PC-3 (cell line): Measurements from ENCODE around the gene BMPR1A. TPM values are rescaled to one million over a fixed set of nuclear protein-coding genes. Genes with fewer than 3 reads are reported as not detected.
"Not testable (repeated sequence)": the region's sequence is repeated elsewhere in the genome, so short reads cannot be mapped to it uniquely, and the experiment has no call there.

Experiments used
- ATAC-seq: fragments of 200-7000 bp; cut with Tn5 transposase; 2 replicates; pipeline ENCODE4 v1.9.1; 2020; ENCODE audit warnings: mild to moderate bottlenecking, moderate library complexity
- BruUV-seq: library from RNA; stranded (reverse); fragments of 400-500 nt; replicated peaks from 2 replicates; lab custom pipeline; 2021; lab: Mats Ljungman, UMichigan
- CTCF ChIA-PET: fragments of 300-600 bp; sonication (Branson Sonifier 250); formaldehyde crosslinking; loops from one replicate; lab custom pipeline; 2022; ENCODE audit warnings: antibody characterized with exemption; lab: Charles Lee
- POLR2A ChIA-PET: fragments of 300-600 bp; sonication (Branson Sonifier 250); formaldehyde crosslinking; loops from one replicate; lab custom pipeline; 2022; ENCODE audit warnings: antibody characterized with exemption; ENCODE audit not compliant: unreplicated experiment; lab: Charles Lee
- DNase-seq: peaks from one replicate; pipeline ENCODE4 v3.0.0-alpha.2; 2015
- H2AFZ ChIP-seq: fragments of 300-600 bp; sonication (generic); 2 replicates; pipeline ENCODE4 v1.6.0; 2016; ENCODE audit warnings: antibody characterized with exemption, low read length
- H3F3A ChIP-seq: fragments of 300-600 bp; sonication (generic); one replicate; pipeline ENCODE4 v1.6.0; 2017; ENCODE audit warnings: antibody characterized with exemption, low read length, control low read depth, mild to moderate bottlenecking; ENCODE audit not compliant: unreplicated experiment
- H3K27ac ChIP-seq: fragments of 300-600 bp; sonication (generic); 2 replicates; pipeline ENCODE4 v1.5.1; 2016; ENCODE audit warnings: mild to moderate bottlenecking, low read length
- H3K27me3 ChIP-seq: fragments of 300-600 bp; sonication (generic); 2 replicates; pipeline ENCODE4 v1.6.1; 2016; ENCODE audit warnings: low read length, mixed read lengths
- H3K36me3 ChIP-seq: fragments of 300-600 bp; sonication (generic); 2 replicates; pipeline ENCODE4 v1.6.1; 2016; ENCODE audit warnings: low read depth, mixed run types, low read length, mixed read lengths
- H3K4me1 ChIP-seq: fragments of 300-600 bp; sonication (generic); 2 replicates; pipeline ENCODE4 v1.5.1; 2016; ENCODE audit warnings: low read length; ENCODE audit not compliant: insufficient read depth
- H3K4me2 ChIP-seq: fragments of 300-600 bp; sonication (generic); 2 replicates; pipeline ENCODE4 v1.6.0; 2016; ENCODE audit warnings: low read length
- H3K4me3 ChIP-seq: fragments of 300-600 bp; sonication (generic); 2 replicates; pipeline ENCODE4 v1.5.1; 2016; ENCODE audit warnings: mild to moderate bottlenecking, low read length, mixed read lengths
- H3K79me2 ChIP-seq: fragments of 300-600 bp; sonication (generic); 2 replicates; pipeline ENCODE4 v1.6.1; 2017; ENCODE audit warnings: low read length, mixed read lengths
- H3K9ac ChIP-seq: fragments of 300-600 bp; sonication (generic); 2 replicates; pipeline ENCODE4 v1.6.0; 2016; ENCODE audit warnings: mild to moderate bottlenecking, low read length
- H3K9me2 ChIP-seq: fragments of 300-600 bp; sonication (generic); replicated peaks from 2 replicates; pipeline ENCODE4 v1.6.1; 2016; ENCODE audit warnings: mixed run types, low read length, mixed read lengths
- H3K9me3 ChIP-seq: fragments of 300-600 bp; sonication (generic); 2 replicates; pipeline ENCODE4 v1.6.1; 2016; ENCODE audit warnings: low read length, mixed read lengths
- H4K20me1 ChIP-seq: fragments of 300-600 bp; sonication (generic); 2 replicates; pipeline ENCODE4 v1.6.1; 2016; ENCODE audit warnings: low read length, mixed read lengths
- EZH2 ChIP-seq: fragments of 300-600 bp; sonication (generic); IDR thresholded peaks from one replicate; pipeline ENCODE4 v1.6.1; 2017; ENCODE audit warnings: antibody characterized with exemption, mild to moderate bottlenecking, low read length; ENCODE audit not compliant: unreplicated experiment
- EZH2phosphoT487 ChIP-seq: fragments of 300-600 bp; sonication (generic); IDR thresholded peaks from 2 replicates; pipeline ENCODE4 v1.6.1; 2018; ENCODE audit warnings: mild to moderate bottlenecking, antibody characterized with exemption, low read length, borderline replicate concordance
- intact Hi-C: fragments of 100-400 bp; cut with micrococcal nuclease; formaldehyde crosslinking; loops from 2 replicates; pipeline ENCODE4 v1.9.0; 2023
- total RNA-seq: library from RNA; depleted of rRNA; stranded (reverse); fragments of >200 nt; gene quantifications from 2 replicates; pipeline ENCODE4 v1.2.3, GENCODE V29; 2014
- TF ChIP-seq, protein P1 (sequence below): fragments of 300-600 bp; sonication (generic); conservative IDR thresholded peaks from 2 replicates; pipeline ENCODE4 v1.5.1; 2017; ENCODE audit warnings: antibody characterized with exemption, low read depth, mild to moderate bottlenecking, low read length

The BMPR1A gene
- total RNA-seq, 1 experiment from 2014 or later = 14.5 TPM

DNA sequence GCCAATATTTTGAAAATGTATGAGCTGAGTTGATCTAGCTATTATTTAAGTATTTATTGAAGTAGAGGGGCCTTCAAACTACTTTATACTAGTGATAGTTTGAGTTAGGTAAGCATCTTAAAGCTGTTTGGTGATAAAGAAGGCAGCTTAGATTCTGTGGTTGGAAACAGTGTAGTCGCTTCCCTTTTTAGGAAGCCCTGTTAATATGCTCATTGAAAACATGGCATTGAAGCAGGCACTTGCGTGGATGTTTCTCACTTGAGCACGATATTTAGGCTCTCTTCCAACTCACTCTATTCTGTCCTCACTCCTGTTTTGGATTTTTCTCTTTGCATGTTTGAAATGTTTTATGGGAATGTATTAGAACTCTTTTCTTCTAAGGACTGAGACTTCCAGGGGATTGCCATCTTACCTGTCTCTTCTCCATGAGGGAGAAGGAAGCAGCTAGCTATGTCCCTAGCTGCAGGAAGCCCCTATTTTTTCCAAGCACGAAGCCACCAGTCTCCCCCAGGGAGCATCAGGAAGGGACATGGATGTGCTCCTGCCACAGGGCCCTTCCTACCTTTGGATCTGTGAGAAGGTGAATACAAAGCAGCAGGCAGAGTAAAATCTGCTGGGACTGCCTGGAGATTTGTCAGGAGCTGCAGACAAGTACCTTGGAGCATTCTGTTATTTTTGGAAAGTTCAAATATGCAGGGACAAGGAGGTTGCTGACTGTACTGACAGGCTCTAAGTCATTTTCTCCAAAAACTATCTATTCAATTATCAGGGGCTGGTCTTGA is 22.0 kb upstream of the BMPR1A start:
- TF ChIP-seq EZH2phosphoT487 (no peak), EZH2 (no peak)
- TF ChIP-seq, protein P1, sequence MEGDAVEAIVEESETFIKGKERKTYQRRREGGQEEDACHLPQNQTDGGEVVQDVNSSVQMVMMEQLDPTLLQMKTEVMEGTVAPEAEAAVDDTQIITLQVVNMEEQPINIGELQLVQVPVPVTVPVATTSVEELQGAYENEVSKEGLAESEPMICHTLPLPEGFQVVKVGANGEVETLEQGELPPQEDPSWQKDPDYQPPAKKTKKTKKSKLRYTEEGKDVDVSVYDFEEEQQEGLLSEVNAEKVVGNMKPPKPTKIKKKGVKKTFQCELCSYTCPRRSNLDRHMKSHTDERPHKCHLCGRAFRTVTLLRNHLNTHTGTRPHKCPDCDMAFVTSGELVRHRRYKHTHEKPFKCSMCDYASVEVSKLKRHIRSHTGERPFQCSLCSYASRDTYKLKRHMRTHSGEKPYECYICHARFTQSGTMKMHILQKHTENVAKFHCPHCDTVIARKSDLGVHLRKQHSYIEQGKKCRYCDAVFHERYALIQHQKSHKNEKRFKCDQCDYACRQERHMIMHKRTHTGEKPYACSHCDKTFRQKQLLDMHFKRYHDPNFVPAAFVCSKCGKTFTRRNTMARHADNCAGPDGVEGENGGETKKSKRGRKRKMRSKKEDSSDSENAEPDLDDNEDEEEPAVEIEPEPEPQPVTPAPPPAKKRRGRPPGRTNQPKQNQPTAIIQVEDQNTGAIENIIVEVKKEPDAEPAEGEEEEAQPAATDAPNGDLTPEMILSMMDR = no peak
- POLR2A ChIA-PET = no interaction called here
- CTCF ChIA-PET = no interaction called here

DNA sequence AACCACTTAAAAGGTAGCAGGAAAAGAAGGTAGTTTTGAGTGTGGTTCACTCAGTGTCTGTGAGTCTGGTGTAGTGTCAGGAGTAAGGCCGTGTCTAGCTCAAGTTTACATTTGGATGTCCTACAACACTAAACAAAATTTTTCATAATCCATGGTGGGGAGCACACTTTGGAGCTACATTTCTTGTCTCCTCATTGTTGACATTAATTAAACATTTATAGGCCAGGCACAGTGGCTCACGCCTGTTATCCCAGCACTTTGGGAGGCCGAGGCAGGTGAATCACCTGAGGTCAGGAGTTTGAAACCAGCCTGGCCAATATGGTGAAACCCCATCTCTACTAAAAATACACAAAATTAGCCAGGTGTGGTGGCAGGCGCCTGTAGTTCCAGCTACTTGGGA is 21.1 kb upstream of the BMPR1A start:
- H3K79me2 ChIP-seq, H2AFZ ChIP-seq, H3K27me3 ChIP-seq, H3K9me3 ChIP-seq, H3K4me2 ChIP-seq, ATAC-seq, H3K9ac ChIP-seq, H3K4me3 ChIP-seq, H3K27ac ChIP-seq, intact Hi-C loops, BruUV-seq, H3K36me3 ChIP-seq, H4K20me1 ChIP-seq, H3K4me1 ChIP-seq, DNase-seq, H3F3A ChIP-seq, POLR2A ChIA-PET, CTCF ChIA-PET, H3K9me2 ChIP-seq: not testable (repeated sequence)

More for the DNA sequence above, 22.0 kb upstream of the BMPR1A start:
- ATAC-seq (no peak), DNase-seq (no peak)
- intact Hi-C loops = no loop called here
- H2AFZ ChIP-seq = no peak overlapping the region
- no peaks in the 10 kb centered on the region for H3F3A ChIP-seq
- H3K36me3 ChIP-seq = no peaks in the 10 kb centered on the region
- no peaks in the 10 kb centered on the region for H3K9me3 ChIP-seq
- H3K9me2 ChIP-seq = no peaks in the 10 kb centered on the region
- no peak overlapping the region for H3K27ac ChIP-seq
- H4K20me1 ChIP-seq = no peaks in the 10 kb centered on the region
- no TSS peak for BruUV-seq
- H3K79me2 ChIP-seq = no peaks in the 10 kb centered on the region
- no peak overlapping the region for H3K9ac ChIP-seq
- H3K27me3 ChIP-seq = no peaks in the 10 kb centered on the region
- no peak overlapping the region for H3K4me2 ChIP-seq
- H3K4me3 ChIP-seq = no peak overlapping the region
- no peaks in the 10 kb centered on the region for H3K4me1 ChIP-seq

DNA sequence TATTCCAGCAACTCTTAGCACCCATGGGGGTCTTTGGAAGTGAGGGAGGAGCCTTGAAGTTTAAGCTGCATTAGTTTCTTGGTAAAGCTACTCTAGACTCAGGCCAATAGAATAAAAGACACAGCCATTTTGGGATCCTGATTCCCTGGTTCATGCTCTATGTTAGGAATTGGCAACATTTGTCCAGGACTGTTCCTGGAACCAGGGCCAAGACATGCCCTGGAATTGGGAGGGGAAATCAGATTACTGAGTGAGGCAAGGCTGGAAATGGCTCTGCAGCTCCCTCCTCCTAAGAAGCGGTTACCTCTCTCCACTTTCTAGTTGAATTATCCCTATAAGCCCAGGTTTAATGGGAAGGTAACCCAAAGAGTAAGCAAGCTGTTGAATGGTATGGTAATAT is 14.2 kb upstream of the BMPR1A start:
- no peaks in the 10 kb centered on the region for H3F3A ChIP-seq
- H3K27me3 ChIP-seq = no peaks in the 10 kb centered on the region
- no peaks in the 10 kb centered on the region for H3K9me3 ChIP-seq
- TF ChIP-seq EZH2 (no peak), EZH2phosphoT487 (no peak)
- TF ChIP-seq, protein P1 = no peak
- no peaks in the 10 kb centered on the region for H3K9me2 ChIP-seq
- H3K4me2 ChIP-seq = no peak overlapping the region
- POLR2A ChIA-PET = no interaction called here
- CTCF ChIA-PET = no interaction called here
- H3K36me3 ChIP-seq = no peaks in the 10 kb centered on the region
- DNase-seq = no peak
- no peak overlapping the region for H3K4me3 ChIP-seq
- H4K20me1 ChIP-seq = no peaks in the 10 kb centered on the region
- intact Hi-C loops = no loop called here
- no peak overlapping the region for H3K9ac ChIP-seq
- no peaks in the 10 kb centered on the region for H3K4me1 ChIP-seq
- no peak overlapping the region for H3K27ac ChIP-seq
- no TSS peak for BruUV-seq
- H3K79me2 ChIP-seq = no peaks in the 10 kb centered on the region
- no peak for ATAC-seq
- no peak overlapping the region for H2AFZ ChIP-seq
